NB4 (cell line): ENCODE data around the gene CD300LF.

ENCODE experiments used
- DNase-seq: peaks from one replicate; pipeline ENCODE4 v3.0.0; 2010; ENCODE audit warnings: low read depth
- H3K4me3 ChIP-seq: one replicate; pipeline ENCODE4 v1.5.1; 2011; ENCODE audit warnings: mild to moderate bottlenecking, low read depth, low read length, moderate library complexity
- MYC ChIP-seq: IDR thresholded peaks from 2 replicates; pipeline ENCODE4 v1.6.1; 2011; ENCODE audit warnings: low read depth, low read length
- POLR2A ChIP-seq: IDR thresholded peaks from 2 replicates; pipeline ENCODE4 v1.6.1; 2011; ENCODE audit warnings: mild to moderate bottlenecking; ENCODE audit not compliant: insufficient read length; ENCODE audit errors: extremely low read depth
- TF ChIP-seq, protein P1 (sequence below): IDR thresholded peaks from 2 replicates; pipeline ENCODE4 v1.6.1; 2011; ENCODE audit warnings: low read depth, low read length
- TF ChIP-seq, protein P2 (sequence below): IDR thresholded peaks from one replicate; pipeline ENCODE4 v1.5.1; 2012; ENCODE audit warnings: low read depth, low read length

Gene CD300LF

GRCh38 chr17:74647871-74648672 lies 64.7 kb downstream of the CD300LF start:
- no peak for TF ChIP-seq MYC
- TF ChIP-seq, protein P1, sequence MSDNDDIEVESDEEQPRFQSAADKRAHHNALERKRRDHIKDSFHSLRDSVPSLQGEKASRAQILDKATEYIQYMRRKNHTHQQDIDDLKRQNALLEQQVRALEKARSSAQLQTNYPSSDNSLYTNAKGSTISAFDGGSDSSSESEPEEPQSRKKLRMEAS: no peak
- TF ChIP-seq, protein P2, sequence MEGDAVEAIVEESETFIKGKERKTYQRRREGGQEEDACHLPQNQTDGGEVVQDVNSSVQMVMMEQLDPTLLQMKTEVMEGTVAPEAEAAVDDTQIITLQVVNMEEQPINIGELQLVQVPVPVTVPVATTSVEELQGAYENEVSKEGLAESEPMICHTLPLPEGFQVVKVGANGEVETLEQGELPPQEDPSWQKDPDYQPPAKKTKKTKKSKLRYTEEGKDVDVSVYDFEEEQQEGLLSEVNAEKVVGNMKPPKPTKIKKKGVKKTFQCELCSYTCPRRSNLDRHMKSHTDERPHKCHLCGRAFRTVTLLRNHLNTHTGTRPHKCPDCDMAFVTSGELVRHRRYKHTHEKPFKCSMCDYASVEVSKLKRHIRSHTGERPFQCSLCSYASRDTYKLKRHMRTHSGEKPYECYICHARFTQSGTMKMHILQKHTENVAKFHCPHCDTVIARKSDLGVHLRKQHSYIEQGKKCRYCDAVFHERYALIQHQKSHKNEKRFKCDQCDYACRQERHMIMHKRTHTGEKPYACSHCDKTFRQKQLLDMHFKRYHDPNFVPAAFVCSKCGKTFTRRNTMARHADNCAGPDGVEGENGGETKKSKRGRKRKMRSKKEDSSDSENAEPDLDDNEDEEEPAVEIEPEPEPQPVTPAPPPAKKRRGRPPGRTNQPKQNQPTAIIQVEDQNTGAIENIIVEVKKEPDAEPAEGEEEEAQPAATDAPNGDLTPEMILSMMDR: no peak
- TF ChIP-seq POLR2A: no peak
- no peak overlapping the region for H3K4me3 ChIP-seq
- DNase-seq: no peak

DNA sequence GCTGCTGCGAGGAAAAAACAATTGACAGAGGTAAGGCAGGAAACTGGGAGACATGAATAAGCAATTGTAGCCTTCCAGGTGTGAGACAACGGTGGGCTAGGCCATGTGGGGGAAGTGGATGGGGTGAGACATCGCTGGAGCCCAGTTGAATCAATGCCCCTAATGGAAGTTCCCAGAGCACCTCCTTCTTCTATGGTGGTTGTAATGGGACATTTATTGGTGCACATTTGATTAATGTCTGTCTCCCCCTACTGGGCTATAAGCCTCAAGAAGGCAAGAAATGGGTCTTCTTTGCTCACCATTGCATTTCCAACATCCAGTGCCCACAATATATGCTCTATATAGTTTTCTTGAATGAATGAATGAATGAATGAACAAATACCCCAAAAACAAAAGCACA lies 66.5 kb downstream of the CD300LF start:
- H3K4me3 ChIP-seq: no peak overlapping the region
- peak; percentile 69 for DNase-seq
- no peak for TF ChIP-seq POLR2A
- TF ChIP-seq, protein P2: peak; percentile 72
- no peak for TF ChIP-seq MYC

DNA sequence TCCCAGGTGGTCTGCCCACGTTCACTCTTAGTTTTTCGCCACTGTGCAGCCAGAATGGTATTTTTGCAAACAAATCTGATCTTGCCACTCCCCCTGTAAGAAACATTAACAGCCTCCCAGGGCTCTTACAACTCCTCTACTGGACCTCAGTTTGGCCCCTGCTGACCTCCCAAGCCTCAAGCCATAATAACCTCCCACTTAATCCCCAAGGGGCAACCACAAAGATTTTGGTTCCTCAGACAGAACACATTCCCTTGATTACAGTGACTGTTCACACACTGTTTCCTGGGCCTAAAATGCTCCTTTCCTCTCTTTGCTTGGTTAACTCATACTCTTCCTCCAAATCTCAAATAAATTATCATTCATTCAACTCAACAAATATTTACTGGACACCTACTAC lies 67.7 kb downstream of the CD300LF start:
- no peak overlapping the region for H3K4me3 ChIP-seq
- TF ChIP-seq POLR2A (no peak), MYC (no peak)
- TF ChIP-seq, protein P1: no peak
- TF ChIP-seq, protein P2: no peak
- DNase-seq: peak; percentile 40

DNA sequence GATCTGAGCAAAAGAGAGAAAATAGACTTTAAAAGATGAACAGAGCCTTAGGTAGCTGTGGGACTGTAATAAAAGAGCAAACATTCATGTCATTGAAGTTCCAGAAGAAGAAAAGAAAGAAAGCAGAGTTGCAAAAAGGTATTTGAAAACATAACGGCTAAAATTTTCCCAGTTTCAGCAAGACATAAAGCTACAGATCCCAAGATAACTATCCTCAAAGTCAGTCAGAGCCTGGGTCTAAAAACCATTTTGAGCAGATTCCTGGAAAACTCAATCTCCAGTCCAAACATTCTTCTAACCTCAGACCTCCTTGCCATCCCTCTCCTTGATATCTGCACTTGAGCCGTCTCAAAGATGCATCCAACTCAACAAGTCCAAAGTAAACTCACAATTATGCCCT lies 68.3 kb downstream of the CD300LF start:
- H3K4me3 ChIP-seq: no peak overlapping the region
- no peak for DNase-seq
- TF ChIP-seq POLR2A: no peak
- TF ChIP-seq MYC: no peak
- TF ChIP-seq, protein P1: no peak
- TF ChIP-seq, protein P2: no peak
